Neural crest cell (in vitro differentiated cells): ENCODE data around the gene SELP. TPM values are rescaled to one million over a fixed set of nuclear protein-coding genes. Genes with fewer than 3 reads are reported as not detected.

Experiments used
- DNase-seq: peaks from one replicate; pipeline ENCODE4 v3.0.0; 2021; ENCODE audit warnings: low read depth, mixed read lengths, low spot score
- H3K27ac Mint-ChIP-seq: one replicate; pipeline ENCODE4 v1.8.0; 2021; ENCODE audit warnings: mild to moderate bottlenecking, mixed read lengths; ENCODE audit not compliant: unreplicated experiment
- H3K27me3 Mint-ChIP-seq: 2 replicates; pipeline ENCODE4 v1.8.0; 2021; ENCODE audit warnings: low read depth, mild to moderate bottlenecking, mixed read lengths
- H3K36me3 Mint-ChIP-seq: 2 replicates; pipeline ENCODE4 v1.8.0; 2021; ENCODE audit warnings: low read depth, mild to moderate bottlenecking, mixed read lengths
- H3K4me1 Mint-ChIP-seq: 2 replicates; pipeline ENCODE4 v1.8.0; 2021; ENCODE audit warnings: mixed read lengths
- H3K4me3 Mint-ChIP-seq: one replicate; pipeline ENCODE4 v1.8.0; 2021; ENCODE audit warnings: mild to moderate bottlenecking, mixed read lengths
- H3K9me3 Mint-ChIP-seq: 2 replicates; pipeline ENCODE4 v1.8.0; 2021; ENCODE audit warnings: mixed read lengths
- total RNA-seq: library from RNA; stranded (reverse); gene quantifications from 2 replicates; pipeline ENCODE4 v1.2.1, GENCODE V29; 2021
- TF ChIP-seq, protein P1 (sequence below): fragments of 200-600 bp; sonication (generic); conservative IDR thresholded peaks from 2 replicates; pipeline ENCODE4 v1.5.0; 2021; ENCODE audit warnings: antibody characterized with exemption, mild to moderate bottlenecking

SELP gene
- total RNA-seq, 1 donor from 2014 or later, result not detected

DNA sequence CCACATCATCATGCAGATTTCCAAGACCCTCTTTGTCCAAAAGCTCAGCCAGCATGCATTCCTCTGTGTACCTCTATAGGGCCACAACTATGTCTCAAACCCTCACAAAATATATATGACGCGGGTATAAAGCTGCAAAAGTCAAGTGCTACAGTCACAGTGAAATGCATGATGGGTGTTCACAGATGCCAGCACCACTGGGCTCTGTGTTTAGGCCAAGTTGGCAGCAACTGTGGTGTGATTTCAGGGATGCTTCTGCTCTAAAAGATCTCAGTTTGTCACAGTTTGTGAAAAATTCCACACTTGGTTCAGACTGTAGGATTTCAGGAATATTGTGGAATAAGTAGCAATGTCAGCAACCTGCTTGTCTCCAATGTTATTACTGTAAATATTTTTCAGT lies 23.9 kb upstream of the SELP start:
- no peaks in the 10 kb centered on the region for H3K9me3 Mint-ChIP-seq
- TF ChIP-seq, protein P1, sequence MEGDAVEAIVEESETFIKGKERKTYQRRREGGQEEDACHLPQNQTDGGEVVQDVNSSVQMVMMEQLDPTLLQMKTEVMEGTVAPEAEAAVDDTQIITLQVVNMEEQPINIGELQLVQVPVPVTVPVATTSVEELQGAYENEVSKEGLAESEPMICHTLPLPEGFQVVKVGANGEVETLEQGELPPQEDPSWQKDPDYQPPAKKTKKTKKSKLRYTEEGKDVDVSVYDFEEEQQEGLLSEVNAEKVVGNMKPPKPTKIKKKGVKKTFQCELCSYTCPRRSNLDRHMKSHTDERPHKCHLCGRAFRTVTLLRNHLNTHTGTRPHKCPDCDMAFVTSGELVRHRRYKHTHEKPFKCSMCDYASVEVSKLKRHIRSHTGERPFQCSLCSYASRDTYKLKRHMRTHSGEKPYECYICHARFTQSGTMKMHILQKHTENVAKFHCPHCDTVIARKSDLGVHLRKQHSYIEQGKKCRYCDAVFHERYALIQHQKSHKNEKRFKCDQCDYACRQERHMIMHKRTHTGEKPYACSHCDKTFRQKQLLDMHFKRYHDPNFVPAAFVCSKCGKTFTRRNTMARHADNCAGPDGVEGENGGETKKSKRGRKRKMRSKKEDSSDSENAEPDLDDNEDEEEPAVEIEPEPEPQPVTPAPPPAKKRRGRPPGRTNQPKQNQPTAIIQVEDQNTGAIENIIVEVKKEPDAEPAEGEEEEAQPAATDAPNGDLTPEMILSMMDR, result no peak
- peaks cover 7% of the 10 kb centered on the region for H3K4me1 Mint-ChIP-seq
- no peak overlapping the region for H3K27ac Mint-ChIP-seq
- H3K36me3 Mint-ChIP-seq, result no peaks in the 10 kb centered on the region
- no peak for DNase-seq
- H3K27me3 Mint-ChIP-seq, result peaks cover 4% of the 10 kb centered on the region
- H3K4me3 Mint-ChIP-seq, result no peak overlapping the region

DNA sequence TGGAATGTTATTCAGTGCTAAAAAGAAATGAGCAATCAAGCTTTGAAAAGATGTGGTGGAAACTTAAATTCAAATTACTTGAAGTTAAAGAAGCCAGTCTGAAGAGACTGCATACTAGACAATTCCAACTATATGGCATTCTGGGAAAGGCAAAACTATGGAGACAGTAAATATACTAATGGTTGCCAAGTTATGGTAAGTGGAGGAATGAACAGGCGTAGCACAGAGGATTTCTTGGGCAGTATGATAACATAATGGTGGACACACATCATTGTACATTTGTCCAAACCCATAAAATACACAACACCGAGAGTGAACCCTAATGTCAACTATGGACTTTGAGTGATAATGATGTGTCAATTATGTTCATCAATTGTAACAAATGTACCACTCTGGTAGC lies 21.1 kb upstream of the SELP start:
- no peak overlapping the region for H3K4me3 Mint-ChIP-seq
- no peaks in the 10 kb centered on the region for H3K36me3 Mint-ChIP-seq
- no peak overlapping the region for H3K27ac Mint-ChIP-seq
- peaks cover 4% of the 10 kb centered on the region for H3K27me3 Mint-ChIP-seq
- TF ChIP-seq, protein P1, result no peak
- DNase-seq, result no peak
- no peaks in the 10 kb centered on the region for H3K9me3 Mint-ChIP-seq
- H3K4me1 Mint-ChIP-seq, result peaks cover 6% of the 10 kb centered on the region

GRCh38 chr1:169650551-169650950 lies 20.6 kb upstream of the SELP start:
- Mint-ChIP-seq H3K27ac (no peak overlapping the region), H3K27me3 (peaks cover 4% of the 10 kb centered on the region), H3K4me1 (peaks cover 6% of the 10 kb centered on the region), H3K9me3 (no peaks in the 10 kb centered on the region), H3K4me3 (no peak overlapping the region), H3K36me3 (no peaks in the 10 kb centered on the region)
- DNase-seq, result no peak
- TF ChIP-seq, protein P1, result no peak

DNA sequence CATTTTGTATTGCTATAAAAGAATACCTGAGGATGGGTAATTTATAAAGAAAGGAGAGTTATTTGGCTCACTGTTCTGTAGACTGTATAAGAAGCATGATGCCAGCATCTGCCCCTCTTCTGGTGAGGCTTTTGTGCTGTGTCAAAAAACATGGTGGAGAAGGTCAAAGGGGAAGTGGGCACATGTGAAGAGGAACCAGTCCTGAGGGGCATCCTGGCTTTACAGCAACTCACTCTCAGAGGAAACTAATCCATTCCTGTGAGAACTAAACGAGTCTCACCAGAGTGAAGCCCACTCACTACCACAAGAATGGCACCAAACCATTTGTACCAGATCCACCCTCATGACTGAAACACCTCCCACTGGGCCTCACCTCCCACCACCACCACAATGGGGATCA lies 18.8 kb upstream of the SELP start:
- Mint-ChIP-seq H3K27ac (no peak overlapping the region), H3K27me3 (peaks cover 8% of the 10 kb centered on the region), H3K9me3 (no peaks in the 10 kb centered on the region), H3K4me3 (no peak overlapping the region), H3K4me1 (peaks cover 6% of the 10 kb centered on the region), H3K36me3 (no peaks in the 10 kb centered on the region)
- DNase-seq, result no peak
- TF ChIP-seq, protein P1, result no peak

DNA sequence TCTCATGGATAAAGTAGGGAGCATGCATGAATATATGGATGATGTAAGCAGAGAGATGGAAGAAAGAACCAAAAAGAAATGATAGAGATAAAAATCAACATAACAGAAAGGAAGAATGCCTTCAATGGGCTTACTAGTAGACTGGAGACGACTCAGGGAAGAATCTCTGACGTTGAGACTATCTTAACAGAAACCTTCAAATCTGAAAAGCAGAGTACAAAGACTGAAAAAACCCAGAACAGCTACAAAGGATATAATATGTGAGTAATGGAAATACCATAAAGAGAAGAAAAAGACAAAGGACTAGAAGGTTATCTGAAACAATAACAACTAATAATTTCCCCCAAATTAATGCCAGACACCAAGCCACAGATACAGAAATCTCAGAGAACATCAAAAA lies 18.3 kb upstream of the SELP start:
- H3K9me3 Mint-ChIP-seq, result no peaks in the 10 kb centered on the region
- no peak overlapping the region for H3K27ac Mint-ChIP-seq
- peaks cover 8% of the 10 kb centered on the region for H3K27me3 Mint-ChIP-seq
- no peaks in the 10 kb centered on the region for H3K36me3 Mint-ChIP-seq
- TF ChIP-seq, protein P1, result no peak
- H3K4me3 Mint-ChIP-seq, result no peak overlapping the region
- H3K4me1 Mint-ChIP-seq, result peaks cover 6% of the 10 kb centered on the region
- DNase-seq, result no peak

DNA sequence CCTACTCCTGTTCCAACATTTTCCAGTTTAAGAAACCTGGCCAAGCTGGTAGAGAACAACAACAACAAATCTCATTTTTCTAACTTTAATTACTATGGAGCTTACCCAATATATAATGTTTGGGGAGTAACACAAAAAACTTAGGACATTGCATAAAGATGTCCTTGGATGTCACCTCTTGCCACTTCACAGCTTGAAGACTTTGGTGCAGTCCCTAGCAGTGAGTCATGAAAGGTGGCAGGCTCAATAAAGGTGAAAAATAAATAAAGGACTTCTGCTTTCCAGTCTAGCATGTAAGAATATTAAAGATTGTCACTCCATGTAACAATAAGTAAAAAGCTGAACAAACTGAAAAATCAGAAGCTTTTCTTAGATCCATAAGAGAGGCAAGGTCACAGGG lies 17.6 kb upstream of the SELP start:
- H3K4me3 Mint-ChIP-seq, result no peak overlapping the region
- peaks cover 6% of the 10 kb centered on the region for H3K4me1 Mint-ChIP-seq
- TF ChIP-seq, protein P1, result no peak
- peaks cover 8% of the 10 kb centered on the region for H3K27me3 Mint-ChIP-seq
- no peak for DNase-seq
- H3K36me3 Mint-ChIP-seq, result no peaks in the 10 kb centered on the region
- no peaks in the 10 kb centered on the region for H3K9me3 Mint-ChIP-seq
- no peak overlapping the region for H3K27ac Mint-ChIP-seq
